Fibroblast of mammary gland (primary cell): ENCODE measurements around the gene C5orf34.
"Not testable (repeated sequence)": the region's sequence is repeated elsewhere in the genome, so short reads cannot be mapped to it uniquely, and the experiment has no call there.

Experiments used
- DNase-seq: peaks from one replicate; pipeline ENCODE4 v3.0.0-alpha.2; 2010; ENCODE audit warnings: low read depth
- H3K4me3 ChIP-seq: 2 replicates; pipeline ENCODE4 v1.5.1; 2011; ENCODE audit warnings: low read depth, mild to moderate bottlenecking, low read length, moderate library complexity; ENCODE audit not compliant: control insufficient read depth
- CTCF ChIP-seq: conservative IDR thresholded peaks from 2 replicates; pipeline ENCODE4 v1.5.1; 2011; ENCODE audit warnings: low read depth, low read length, inconsistent platforms; ENCODE audit not compliant: control insufficient read depth, insufficient read depth

C5orf34 gene

GRCh38 chr5:43556857-43557542 is 42.1 kb upstream of the C5orf34 start, which contains the start of gene PAIP1:
Gene PAIP1, minus strand, starts transcription at chr5:43557077. Its CDS starts 231 bp downstream, at chr5:43556846.
- peak within 1 kb of the TSS; percentile 89 for H3K4me3 ChIP-seq
- DNase-seq = peak; percentile 81
- TF ChIP-seq CTCF = no peak

- peak overlapping the region; percentile 89 for H3K4me3 ChIP-seq
- not testable (repeated sequence) for DNase-seq
These were observed 41.6 kb upstream of the C5orf34 start for GRCh38 chr5:43556607-43556856.

- no peak for TF ChIP-seq CTCF
- DNase-seq = peak; percentile 19
- H3K4me3 ChIP-seq = peak overlapping the region; percentile 89
These were observed 41.1 kb upstream of the C5orf34 start for GRCh38 chr5:43555895-43556606.

GRCh38 chr5:43554497-43554896 is 39.5 kb upstream of the C5orf34 start:
- no peak for TF ChIP-seq CTCF
- no peak for DNase-seq
- peak overlapping the region; percentile 89 for H3K4me3 ChIP-seq

- no peak overlapping the region for H3K4me3 ChIP-seq
- TF ChIP-seq CTCF = no peak
- DNase-seq = peak; percentile 38
These were observed 38.4 kb upstream of the C5orf34 start for GRCh38 chr5:43553381-43553780.

- no peak for TF ChIP-seq CTCF
These were observed 36.8 kb upstream of the C5orf34 start for GRCh38 chr5:43551731-43552130.

GRCh38 chr5:43549272-43549671 is 34.3 kb upstream of the C5orf34 start:
- DNase-seq, H3K4me3 ChIP-seq: not testable (repeated sequence)

More at GRCh38 chr5:43551731-43552130, 36.8 kb upstream of the C5orf34 start:
- no peak for DNase-seq
- no peak overlapping the region for H3K4me3 ChIP-seq
